GM12874 (cell line): ENCODE results near the gene ARHGAP18.

Experiments
- TF ChIP-seq, protein P1 (sequence below): IDR thresholded peaks from 2 replicates; pipeline ENCODE4 v1.5.1; 2011; ENCODE audit warnings: low read depth, mild to moderate bottlenecking, control low read depth, low read length, moderate library complexity; ENCODE audit not compliant: insufficient read depth

ARHGAP18 gene

DNA sequence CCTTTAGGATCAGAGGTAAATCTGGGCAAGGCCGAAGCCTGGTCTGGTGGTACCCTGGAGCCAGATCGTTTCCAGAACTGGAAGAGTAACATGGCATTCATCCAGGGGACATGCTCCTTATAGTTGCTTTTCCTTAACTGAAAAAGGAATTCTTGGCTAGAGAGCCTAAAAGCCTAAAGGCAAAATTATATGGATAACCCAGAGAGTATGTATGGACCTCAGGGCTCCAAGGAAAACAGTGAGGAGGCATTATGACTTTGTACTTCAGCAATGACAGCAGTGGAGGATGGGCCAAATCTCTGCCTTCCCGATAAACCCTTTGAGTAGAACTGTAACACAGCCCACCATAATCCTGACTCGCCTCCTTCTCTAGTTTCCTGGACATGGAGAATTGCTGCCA, 29.3 kb downstream of the ARHGAP18 start:
- TF ChIP-seq, protein P1, sequence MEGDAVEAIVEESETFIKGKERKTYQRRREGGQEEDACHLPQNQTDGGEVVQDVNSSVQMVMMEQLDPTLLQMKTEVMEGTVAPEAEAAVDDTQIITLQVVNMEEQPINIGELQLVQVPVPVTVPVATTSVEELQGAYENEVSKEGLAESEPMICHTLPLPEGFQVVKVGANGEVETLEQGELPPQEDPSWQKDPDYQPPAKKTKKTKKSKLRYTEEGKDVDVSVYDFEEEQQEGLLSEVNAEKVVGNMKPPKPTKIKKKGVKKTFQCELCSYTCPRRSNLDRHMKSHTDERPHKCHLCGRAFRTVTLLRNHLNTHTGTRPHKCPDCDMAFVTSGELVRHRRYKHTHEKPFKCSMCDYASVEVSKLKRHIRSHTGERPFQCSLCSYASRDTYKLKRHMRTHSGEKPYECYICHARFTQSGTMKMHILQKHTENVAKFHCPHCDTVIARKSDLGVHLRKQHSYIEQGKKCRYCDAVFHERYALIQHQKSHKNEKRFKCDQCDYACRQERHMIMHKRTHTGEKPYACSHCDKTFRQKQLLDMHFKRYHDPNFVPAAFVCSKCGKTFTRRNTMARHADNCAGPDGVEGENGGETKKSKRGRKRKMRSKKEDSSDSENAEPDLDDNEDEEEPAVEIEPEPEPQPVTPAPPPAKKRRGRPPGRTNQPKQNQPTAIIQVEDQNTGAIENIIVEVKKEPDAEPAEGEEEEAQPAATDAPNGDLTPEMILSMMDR, result no peak

DNA sequence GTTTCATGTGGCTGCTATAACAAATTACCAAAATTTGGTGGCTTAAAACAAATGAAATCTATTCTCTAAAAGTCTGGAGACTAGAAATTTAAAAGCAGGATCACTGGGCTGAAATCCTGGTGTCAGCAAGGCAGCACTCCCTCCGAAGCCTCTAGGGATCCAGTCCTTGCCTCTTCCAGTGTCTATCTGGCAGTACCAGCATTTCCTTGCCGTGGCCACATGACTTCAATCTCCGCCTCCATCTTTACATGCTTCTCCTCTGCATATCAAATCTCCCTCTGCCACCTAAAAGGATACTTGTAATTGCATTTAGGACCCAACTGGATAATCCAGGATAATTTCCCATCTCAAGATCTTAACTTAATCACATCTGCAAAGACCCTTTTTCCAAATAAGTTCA, 30.2 kb downstream of the ARHGAP18 start:
- TF ChIP-seq, protein P1, result no peak

DNA sequence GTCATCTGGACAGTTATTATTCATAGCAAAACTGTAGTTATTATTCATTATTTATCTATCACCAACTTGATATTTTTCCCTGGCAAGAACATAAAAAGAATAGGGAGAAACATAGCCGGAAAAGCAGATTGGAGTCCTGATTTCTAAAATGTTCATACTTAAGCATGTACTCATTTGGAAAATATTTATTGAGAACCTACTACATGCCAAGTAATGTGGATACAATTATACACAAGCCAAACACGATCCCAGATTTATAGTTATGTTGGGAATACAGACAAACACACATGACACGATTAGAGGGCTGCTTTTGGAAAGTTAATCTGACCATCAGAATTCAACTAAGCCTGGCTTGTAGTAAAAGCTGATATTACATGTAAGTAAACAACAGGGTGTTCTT, 30.7 kb downstream of the ARHGAP18 start:
- TF ChIP-seq, protein P1, result no peak

DNA sequence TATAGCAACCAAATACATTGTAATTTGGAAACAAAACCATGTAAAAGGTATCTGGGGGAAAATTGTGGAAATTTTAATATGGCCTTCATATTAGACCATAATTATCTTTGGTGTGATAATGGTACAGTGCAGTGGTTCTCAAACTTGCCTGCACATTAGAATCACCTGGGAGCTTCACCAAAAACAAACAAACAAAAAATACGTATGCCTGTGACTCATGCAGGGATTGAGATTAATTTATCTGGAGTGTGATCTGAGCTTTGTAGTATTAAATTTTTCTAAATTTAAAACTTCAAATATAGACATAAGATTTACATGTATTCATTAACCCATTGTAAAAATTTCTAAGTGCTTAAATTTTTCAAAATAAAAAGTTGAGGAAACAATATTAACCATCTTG, 31.5 kb downstream of the ARHGAP18 start:
- TF ChIP-seq, protein P1, result no peak

DNA sequence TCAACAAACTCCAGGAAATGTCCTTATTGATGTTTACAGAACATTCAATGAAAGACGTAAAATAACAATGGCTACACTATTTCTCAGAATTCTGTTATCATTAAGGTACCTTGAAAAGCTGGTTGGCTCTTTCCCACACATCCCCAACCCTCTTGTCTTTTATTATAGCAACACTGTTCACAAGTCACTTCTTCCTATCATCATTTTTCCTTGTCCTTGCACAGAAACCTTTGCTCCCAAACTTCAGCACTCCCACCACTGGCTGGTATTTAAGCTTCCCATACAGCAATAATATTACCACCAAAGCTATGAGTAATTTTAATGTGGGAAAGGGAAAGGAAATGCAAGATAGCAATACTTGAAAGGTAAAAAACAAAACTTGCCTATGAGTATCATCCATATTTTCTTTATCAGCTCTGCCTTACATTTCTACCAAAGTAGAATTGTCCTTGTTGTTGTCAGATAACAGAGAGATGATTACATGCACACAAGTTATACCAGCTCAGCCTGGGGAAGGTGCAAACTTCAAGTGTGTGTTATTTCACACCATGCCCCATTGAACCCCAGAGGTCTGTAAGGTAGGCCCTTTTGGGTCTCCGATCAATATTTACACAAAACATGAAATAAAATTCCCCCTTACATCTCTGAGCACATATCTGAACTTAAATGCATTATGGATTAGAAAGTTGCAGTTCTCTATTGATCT, 32.2 kb downstream of the ARHGAP18 start:
- TF ChIP-seq, protein P1, result no peak

DNA sequence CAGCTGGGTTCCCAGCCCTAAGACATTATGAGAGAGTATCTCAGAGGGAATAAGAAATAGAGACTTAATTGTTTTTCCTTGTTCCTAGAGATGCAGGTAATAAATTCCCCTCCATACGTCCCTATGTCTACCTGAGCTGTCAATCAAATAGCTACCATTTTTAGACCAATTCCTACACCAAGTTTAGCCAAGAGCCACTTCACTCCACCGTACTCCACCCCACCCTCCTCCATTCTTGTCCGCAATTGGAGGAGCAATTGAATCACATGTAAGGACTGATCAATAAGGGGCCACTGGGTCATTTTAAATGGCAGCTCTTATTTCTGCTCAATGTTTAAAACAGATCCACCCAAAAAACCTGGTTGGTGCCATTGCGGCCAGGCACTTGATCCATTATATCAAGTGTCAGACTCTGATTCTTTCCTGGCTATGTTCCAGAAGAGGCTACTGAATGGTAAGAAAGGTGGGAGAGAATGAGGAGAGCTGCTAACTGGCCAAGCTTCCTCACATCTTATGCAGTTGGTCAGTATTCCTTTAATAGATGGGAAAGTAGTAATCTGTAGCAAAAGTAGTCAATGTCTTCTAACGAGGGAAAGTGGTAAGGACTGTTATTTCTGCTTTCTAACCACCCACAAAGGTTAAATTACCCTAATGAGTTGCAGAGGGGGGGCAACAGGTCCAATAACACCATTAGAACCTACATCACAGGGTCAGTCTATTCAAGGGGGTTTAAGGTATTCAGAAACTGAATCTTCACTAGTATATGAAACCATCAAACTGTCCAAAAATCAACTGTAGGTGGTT, 34.1 kb downstream of the ARHGAP18 start:
- TF ChIP-seq, protein P1, result no peak

DNA sequence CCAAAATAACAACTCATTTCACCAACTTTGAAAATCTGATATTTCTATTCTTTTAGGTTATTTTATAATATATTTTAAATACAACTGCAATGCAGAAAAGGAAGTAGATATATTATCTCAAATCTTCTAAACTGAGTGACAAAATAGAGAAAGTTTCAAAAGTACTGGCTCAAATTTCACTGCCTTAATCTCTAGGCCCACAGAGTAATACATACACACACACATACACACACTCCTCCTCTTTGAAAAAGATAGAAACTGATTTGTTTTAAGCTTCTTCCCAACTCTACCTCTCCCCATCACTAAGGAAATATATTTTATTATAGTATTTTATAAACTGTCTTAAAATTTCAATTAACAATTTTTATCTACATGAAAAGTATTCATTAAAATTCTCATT, 36.2 kb downstream of the ARHGAP18 start:
- TF ChIP-seq, protein P1, result no peak
